ENCODE measurements around the gene PGM5. TPM values are rescaled to one million over a fixed set of nuclear protein-coding genes. Genes with fewer than 3 reads are reported as not detected.

PGM5 gene
- polyA plus RNA-seq, 2 donors: 5.3 to 36.2 TPM

- Histone ChIP-seq H3K36me3 (ENCODE audit: control insufficient read depth in 2 of 2, insufficient read depth in 2 of 2, low read length in 1 of 2) (no peaks in the 10 kb centered on the region), H3K4me1 (ENCODE audit: control insufficient read depth in 2 of 2, insufficient read depth in 2 of 2, low read length in 1 of 2) (no peaks in the 10 kb centered on the region), H3K27ac (ENCODE audit: low read depth in 2 of 2, low read length in 1 of 2) (no peak overlapping the region), H3K4me3 (ENCODE audit: low read depth in 1 of 2, low read length in 2 of 2) (no peak overlapping the region), H3K27me3 (ENCODE audit: control insufficient read depth in 1 of 2, insufficient read depth in 2 of 2, low read length in 2 of 2) (no peaks in the 10 kb centered on the region), H3K9me3 (ENCODE audit: control insufficient read depth in 2 of 2, insufficient read depth in 1 of 2, low read depth in 1 of 2, low read length in 1 of 2) (no peaks in the 10 kb centered on the region)
- 72 to 76% methylated on average over 7 of the region's 7 CpGs for WGBS, 2 donors
Measured at GRCh38 chr9:68577774-68578591, 221.6 kb downstream of the PGM5 start.

Other genes with a start within 250 kb of the PGM5 start
- 10 to 100 TPM; 15.3 to 17.1 TPM for gene ZNG1C, start 114.6 kb upstream of the PGM5 start, polyA plus RNA-seq
- gene FOXD4L3, start 53.7 kb upstream of the PGM5 start, polyA plus RNA-seq: under 1 TPM in 1 of 2 donors, not detected in 1; 0.10 TPM
- gene TMEM252, start 184.3 kb downstream of the PGM5 start, polyA plus RNA-seq: under 1 TPM in 1 of 2 donors, not detected in 1; 0.06 TPM